Measurements from ENCODE around the gene SPATS2.

Gene SPATS2

GRCh38 chr12:49540229-49541139 is 173.2 kb downstream of the SPATS2 start:
- DNase-seq (ENCODE audit: low read depth in 2 of 2): no peak

- no peak for DNase-seq (ENCODE audit: low read depth in 2 of 2)
Observed at GRCh38 chr12:49541140-49541861, 174.0 kb downstream of the SPATS2 start.

GRCh38 chr12:49541911-49542505 is 174.7 kb downstream of the SPATS2 start:
- no peak for DNase-seq (ENCODE audit: low read depth in 2 of 2)

DNA sequence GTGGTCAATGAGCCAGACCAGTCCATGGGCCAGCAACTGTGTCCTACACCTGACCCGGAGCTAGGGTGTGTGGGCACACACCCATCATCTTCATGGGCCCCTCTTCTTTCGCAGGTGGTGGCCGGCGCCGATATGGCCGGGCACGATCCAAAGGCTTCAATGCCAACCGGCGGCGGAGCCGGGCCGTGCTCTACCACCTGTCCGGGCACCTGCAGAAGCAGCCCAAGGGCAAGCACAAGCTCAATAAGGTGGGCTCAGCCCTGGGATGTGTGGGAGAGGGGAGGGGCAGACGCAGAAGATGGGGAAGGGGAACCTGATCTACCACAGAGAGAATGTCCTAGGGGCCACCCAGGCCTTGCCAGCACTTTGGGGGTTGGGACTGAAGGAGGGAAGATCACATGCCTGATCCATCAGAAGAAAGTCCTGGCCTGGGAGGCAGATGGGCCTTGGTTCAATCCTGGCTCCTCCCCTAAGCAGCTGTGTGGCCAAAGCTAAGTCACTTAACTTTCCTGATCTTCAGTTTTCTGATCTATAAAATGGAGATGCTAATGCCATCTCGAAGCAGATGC is 175.4 kb downstream of the SPATS2 start:
- no peak for DNase-seq (ENCODE audit: low read depth in 2 of 2)

DNA sequence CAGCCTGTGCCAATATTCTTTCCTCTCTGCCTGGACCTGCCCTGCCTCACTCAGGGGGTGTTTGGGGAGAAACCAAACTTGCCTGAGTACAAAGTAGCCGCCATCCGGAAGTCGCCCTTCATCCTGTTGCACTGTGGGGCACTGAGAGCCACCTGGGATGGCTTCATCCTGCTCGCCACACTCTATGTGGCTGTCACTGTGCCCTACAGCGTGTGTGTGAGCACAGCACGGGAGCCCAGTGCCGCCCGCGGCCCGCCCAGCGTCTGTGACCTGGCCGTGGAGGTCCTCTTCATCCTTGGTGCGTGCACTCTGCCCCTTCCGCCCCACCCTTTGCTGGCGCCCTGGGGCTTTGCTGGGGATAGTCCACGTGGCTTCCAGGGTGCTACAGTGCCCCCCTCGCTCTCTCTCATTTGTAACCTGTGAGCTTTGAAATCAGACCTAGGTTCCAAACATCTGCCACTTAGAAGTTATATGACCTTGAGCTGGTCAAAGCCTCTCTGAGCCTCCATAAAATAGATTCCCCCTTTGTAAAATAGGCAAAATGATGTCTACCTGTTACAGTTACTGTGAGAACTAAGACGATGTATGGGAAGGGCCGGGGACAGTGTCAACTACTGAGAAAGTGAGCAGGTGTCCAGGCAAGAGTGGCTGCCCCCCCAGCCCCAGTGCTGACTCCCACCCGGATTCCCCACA is 176.1 kb downstream of the SPATS2 start:
- no peak for DNase-seq (ENCODE audit: low read depth in 2 of 2)

GRCh38 chr12:49543914-49544815 is 176.9 kb downstream of the SPATS2 start:
- no peak for DNase-seq (ENCODE audit: low read depth in 2 of 2)

- DNase-seq (ENCODE audit: low read depth in 2 of 2): no peak
Observed at GRCh38 chr12:49545815-49546214, 178.6 kb downstream of the SPATS2 start.

DNA sequence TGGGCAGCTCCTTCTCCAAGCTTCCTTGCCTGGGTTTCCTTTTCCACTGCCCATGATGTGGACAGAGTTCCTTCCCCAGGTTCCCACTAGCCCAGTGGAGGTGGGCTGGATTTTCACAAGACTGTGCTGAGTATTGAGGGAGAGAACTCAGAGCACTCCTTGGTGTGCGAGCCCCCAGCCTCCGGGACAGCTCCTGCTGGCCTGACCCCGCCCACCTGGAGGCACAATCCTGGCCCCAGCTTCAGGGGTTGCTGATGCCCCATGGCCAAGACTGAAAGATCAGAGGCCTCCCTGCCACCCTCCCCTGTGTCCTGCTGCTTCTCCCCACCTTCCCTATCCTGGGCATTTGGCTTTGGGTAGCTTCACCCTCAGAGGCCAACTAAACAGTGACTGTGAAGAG is 179.2 kb downstream of the SPATS2 start:
- no peak for DNase-seq (ENCODE audit: low read depth in 2 of 2)

GRCh38 chr12:49547090-49547690 is 179.9 kb downstream of the SPATS2 start:
- no peak for DNase-seq (ENCODE audit: low read depth in 2 of 2)

- no peak for DNase-seq (ENCODE audit: low read depth in 2 of 2)
Observed at GRCh38 chr12:49548481-49548821, 181.2 kb downstream of the SPATS2 start.

DNA sequence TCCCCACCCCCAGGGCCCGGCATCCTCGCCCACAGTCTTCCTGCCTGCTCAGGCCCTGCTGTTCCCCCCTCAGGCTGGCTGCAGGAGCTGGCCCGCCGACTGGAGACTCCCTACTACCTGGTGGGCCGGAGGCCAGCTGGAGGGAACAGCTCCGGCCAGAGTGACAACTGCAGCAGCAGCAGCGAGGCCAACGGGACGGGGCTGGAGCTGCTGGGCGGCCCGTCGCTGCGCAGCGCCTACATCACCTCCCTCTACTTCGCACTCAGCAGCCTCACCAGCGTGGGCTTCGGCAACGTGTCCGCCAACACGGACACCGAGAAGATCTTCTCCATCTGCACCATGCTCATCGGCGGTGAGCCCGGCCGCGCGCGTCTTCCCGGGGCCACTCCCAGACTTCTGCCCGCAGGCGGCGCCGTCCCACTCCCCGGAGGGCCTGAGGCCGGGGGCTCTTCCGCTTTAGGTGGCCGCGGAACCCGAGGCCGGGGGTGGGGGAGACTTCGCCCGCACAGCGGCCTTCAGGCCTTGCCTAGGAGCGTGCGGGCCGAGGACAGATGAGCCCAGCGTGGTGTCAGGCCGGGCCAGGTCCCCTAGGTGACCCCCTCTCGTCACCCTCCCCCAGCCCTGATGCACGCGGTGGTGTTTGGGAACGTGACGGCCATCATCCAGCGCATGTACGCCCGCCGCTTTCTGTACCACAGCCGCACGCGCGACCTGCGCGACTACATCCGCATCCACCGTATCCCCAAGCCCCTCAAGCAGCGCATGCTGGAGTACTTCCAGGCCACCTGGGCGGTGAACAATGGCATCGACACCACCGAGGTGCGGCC is 181.8 kb downstream of the SPATS2 start:
- DNase-seq (ENCODE audit: low read depth in 2 of 2): no peak

DNA sequence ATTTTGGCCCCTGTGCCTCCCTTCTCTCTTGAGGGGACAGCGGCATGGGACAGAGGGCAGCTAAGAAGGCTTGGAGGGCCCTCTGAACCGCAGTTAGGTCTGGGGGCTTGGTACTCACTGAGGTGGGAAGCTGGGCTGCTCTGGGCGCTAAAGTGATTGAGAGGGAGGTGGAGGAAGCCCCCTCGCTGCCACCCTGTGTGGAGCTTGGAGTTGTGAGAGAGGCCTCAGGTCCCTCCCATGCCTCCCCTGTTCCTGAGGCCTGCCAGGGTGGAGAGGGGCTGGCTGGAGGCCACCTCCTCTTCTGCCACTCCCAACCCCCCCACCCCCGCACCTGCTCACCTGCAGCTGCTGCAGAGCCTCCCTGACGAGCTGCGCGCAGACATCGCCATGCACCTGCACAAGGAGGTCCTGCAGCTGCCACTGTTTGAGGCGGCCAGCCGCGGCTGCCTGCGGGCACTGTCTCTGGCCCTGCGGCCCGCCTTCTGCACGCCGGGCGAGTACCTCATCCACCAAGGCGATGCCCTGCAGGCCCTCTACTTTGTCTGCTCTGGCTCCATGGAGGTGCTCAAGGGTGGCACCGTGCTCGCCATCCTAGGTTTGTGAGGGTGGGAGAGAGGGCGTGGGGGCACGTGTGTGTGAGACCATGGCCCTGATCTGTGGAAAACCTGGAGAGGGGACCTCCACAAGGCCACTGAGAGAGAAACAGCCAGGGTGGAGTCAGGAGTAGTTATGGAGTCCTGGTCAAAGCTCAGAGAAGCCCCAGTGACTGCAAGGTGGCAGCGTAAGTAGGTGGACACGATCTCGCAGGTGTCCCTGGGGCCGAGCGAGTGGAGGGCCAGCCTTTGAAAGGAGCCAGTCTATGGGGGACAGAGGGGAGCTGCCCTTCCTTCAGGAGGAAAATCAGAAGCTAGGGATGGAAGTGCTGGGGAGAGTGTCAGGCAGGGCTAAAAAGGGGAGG is 182.8 kb downstream of the SPATS2 start:
- DNase-seq (ENCODE audit: low read depth in 2 of 2): no peak

DNA sequence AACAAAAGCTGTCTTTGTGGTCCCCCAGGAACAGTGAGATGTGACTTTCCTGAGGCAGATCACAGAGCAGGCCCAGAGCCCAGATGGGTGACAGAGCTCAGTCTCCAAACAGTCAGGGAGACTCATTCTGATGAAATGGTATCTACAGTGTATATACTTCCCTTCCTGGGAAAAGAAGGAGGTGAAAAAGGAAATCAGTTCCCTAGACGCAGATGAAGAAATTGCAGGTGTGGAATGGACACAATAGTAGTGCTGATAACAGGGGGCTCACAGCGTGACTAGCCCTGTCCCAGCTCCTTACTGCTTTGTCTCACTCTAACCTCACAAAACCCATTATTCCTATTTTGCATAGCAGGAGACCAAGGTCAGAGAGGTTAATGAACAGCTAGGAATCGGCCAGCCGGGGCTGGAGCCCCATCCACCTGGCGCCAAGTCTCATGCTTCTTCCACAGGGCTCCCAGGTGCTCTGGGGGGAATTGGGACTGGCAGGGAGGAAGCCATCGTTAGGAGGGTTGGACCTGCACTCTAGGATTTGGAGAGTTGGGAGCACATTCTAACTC is 183.5 kb downstream of the SPATS2 start:
- no peak for DNase-seq (ENCODE audit: low read depth in 2 of 2)

DNA sequence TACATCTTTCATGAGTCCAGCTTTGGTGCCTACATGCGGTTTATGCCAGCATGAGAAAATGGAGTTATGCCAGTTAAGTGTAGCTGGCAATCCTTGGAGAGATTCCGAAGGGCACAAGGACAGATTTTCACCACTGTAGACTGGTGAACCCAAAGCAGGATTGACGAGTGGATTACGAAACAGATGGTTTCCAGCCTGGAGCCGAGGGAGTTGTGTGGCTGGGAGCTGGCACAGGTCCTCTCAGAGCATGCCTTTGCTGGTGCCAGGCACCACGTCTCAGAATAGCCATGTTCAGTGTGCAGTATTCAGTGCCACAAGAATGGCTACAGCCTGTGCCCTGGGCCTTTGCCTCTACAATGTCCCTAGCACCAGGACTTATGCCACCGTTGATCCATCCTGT is 184.8 kb downstream of the SPATS2 start:
- DNase-seq (ENCODE audit: low read depth in 2 of 2): no peak

DNA sequence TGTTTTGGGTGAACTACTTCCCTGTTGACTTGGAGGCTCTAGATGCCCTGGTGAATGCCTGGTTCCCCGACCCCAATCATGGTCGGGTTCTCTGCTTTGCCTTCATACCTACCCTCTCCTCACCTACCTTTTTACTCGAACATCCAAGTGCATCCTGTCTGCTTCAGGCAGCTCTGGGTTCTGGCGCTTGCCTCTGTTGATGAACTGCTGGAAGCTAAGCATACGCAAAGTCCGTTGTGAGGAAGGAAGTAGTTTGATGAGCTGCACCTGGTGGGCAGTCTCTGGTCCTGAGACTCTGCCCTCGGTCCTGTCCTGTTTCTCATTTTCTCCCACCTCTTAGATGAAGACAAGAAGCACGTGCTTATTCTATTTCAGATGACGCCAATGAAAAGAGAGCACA is 185.2 kb downstream of the SPATS2 start:
- no peak for DNase-seq (ENCODE audit: low read depth in 2 of 2)

DNA sequence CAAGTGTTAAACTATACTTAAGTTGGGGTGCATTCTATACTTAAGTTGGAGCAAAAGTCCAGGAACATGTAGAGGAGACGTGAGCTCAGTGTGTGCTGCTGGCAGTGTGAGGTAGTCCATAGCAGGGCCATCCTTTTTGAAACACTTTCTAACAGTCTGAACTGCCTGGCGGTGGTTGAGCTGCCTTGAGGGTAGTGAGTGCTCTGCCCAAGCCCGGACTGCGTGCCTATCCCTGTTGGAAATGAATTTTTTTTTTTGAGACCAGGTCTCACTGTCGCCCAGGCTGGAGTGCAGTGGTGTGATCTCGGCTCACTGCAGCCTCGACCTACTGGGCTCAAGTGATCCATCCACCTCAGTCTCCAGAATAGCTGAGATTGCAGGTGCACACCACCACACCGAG is 185.6 kb downstream of the SPATS2 start:
- DNase-seq (ENCODE audit: low read depth in 2 of 2): no peak

DNA sequence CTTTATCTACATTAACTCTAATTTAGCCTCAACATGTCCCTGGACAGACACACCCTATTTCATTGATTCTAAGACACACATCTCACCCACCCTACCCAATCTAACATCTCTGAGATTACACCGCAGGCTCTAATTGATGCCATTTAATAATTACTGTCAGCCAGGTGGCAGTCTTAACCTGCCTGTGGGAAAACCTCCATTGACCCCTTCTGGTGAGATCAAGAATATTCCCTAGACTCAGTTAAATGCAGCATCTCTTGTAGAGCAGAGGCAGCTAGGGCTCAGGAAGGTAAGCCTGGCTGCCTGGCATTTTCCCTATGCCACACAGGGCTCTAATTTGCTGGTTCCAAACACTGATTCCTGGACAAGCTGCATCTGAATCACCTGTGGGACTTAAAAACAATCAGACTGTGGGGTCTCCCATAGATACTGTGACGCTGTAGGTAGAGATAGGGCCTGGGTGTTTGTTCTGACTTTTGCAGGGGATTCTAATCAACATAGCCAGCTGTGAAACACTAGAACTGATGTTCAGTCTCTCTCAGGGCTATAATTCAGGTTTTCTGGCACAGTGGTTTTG is 186.3 kb downstream of the SPATS2 start:
- DNase-seq (ENCODE audit: low read depth in 2 of 2): no peak

DNA sequence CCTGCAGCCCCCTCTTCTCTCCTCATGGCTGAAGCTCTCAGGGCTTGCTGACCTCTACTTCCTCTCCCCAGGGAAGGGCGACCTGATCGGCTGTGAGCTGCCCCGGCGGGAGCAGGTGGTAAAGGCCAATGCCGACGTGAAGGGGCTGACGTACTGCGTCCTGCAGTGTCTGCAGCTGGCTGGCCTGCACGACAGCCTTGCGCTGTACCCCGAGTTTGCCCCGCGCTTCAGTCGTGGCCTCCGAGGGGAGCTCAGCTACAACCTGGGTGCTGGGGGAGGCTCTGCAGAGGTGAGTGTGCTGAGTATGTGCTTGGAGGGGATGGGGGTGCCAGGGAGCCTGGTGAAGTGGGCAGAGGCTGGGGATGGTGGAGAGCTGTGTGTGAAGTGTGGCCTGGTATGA is 187.0 kb downstream of the SPATS2 start:
- DNase-seq (ENCODE audit: low read depth in 2 of 2): no peak
